Transverse colon (tissue), 4 donors: Measurements from ENCODE around the gene TTYH3. TPM values are rescaled to one million over a fixed set of nuclear protein-coding genes. Genes with fewer than 3 reads are reported as not detected.

Experiments
- DNase-seq: peaks from one replicate; pipeline ENCODE4 v3.0.0-alpha.2; 2019
- H3K27ac ChIP-seq, 4 donors: fragments of 200-600 bp; sonication (generic); 2 replicates each; pipeline ENCODE4 v1.5.1; 2016 to 2018; ENCODE audit warnings: inconsistent platforms in 4 of 4
- H3K27me3 ChIP-seq: fragments of 200-600 bp; sonication (generic); 2 replicates; pipeline ENCODE4 v1.5.1; 2017; ENCODE audit warnings: inconsistent platforms
- H3K36me3 ChIP-seq, 4 donors: fragments of 200-600 bp; sonication (generic); 2 replicates each; pipeline ENCODE4 v1.5.1; 2017 to 2019; ENCODE audit warnings: inconsistent platforms in 4 of 4
- H3K4me1 ChIP-seq, 4 donors: fragments of 200-600 bp; sonication (generic); 2 replicates each; pipeline ENCODE4 v1.5.1; 2017 to 2020; ENCODE audit warnings: inconsistent platforms in 4 of 4
- H3K4me3 ChIP-seq, 4 donors: fragments of 200-600 bp; sonication (generic); 1 replicate in 1 of 4; 2 replicates in 3 of 4; pipeline versions ENCODE4 v1.5.1 to v1.6.1; 2017 to 2019; ENCODE audit warnings: inconsistent platforms in 4 of 4
- H3K9me3 ChIP-seq, 2 donors: fragments of 200-600 bp; sonication (generic); 2 replicates each; pipeline ENCODE4 v1.5.1; 2017 to 2019; ENCODE audit warnings: inconsistent platforms in 2 of 2
- CTCF ChIP-seq, 5 experiments: fragments of 200-600 bp in 3 of 5; fragments of 450-650 bp in 2 of 5; sonication (generic) in 3 of 5; IDR thresholded peaks; 1 replicate in 2 of 5; 2 replicates in 3 of 5; pipeline ENCODE4 v1.5.1; 2016 to 2017; ENCODE audit warnings: antibody characterized with exemption in 5 of 5, inconsistent platforms in 3 of 5, mild to moderate bottlenecking in 2 of 5, moderate library complexity in 1 of 5
- EP300 ChIP-seq: sonication (generic); formaldehyde crosslinking; IDR thresholded peaks from one replicate; pipeline ENCODE4 v1.6.1; 2017; ENCODE audit warnings: antibody characterized with exemption, low read depth
- POLR2A ChIP-seq: fragments of 450-650 bp; IDR thresholded peaks from one replicate; pipeline ENCODE4 v1.6.1; 2016; ENCODE audit warnings: antibody characterized with exemption, mild to moderate bottlenecking, moderate library complexity
- POLR2AphosphoS5 ChIP-seq, 3 donors: sonication (generic); formaldehyde crosslinking; IDR thresholded peaks; one replicate each; pipeline ENCODE4 v1.6.1; 2016; ENCODE audit warnings: antibody characterized with exemption in 3 of 3
- WGBS, 2 donors: methylation state at CpG; one replicate each; pipeline ENCODE4 v1.1.5; 2018; ENCODE audit warnings: low coverage in 1 of 2; 5-methylcytosine and 5-hydroxymethylcytosine counted together
- in situ Hi-C, 4 donors: fragments of 200-750 bp; cut with MboI; loops; one replicate each; pipeline versions ENCODE4 v1.15.0 to v1.15.1; 2017; ENCODE audit warnings: low sequenced_read_pairs in 3 of 4, low pct_ligation_motif_present in 1 of 4, low pct_unique_long_range_greater_than_20kb in 1 of 4
- intact Hi-C: fragments of 100-400 bp; cut with DNase I; formaldehyde crosslinking; loops from one replicate; pipeline ENCODE4 v1.15.1; 2023; ENCODE audit warnings: low total_unique reads
- total RNA-seq, 4 donors: library from RNA; depleted of rRNA; stranded (reverse); fragments of >200 nt; gene quantifications; one replicate each; pipeline ENCODE4 v1.1.0, GENCODE V29; 2016

TTYH3 gene
- total RNA-seq, 4 donors from 2014 or later: 11.2 to 43.6 (median 23.0) TPM

DNA sequence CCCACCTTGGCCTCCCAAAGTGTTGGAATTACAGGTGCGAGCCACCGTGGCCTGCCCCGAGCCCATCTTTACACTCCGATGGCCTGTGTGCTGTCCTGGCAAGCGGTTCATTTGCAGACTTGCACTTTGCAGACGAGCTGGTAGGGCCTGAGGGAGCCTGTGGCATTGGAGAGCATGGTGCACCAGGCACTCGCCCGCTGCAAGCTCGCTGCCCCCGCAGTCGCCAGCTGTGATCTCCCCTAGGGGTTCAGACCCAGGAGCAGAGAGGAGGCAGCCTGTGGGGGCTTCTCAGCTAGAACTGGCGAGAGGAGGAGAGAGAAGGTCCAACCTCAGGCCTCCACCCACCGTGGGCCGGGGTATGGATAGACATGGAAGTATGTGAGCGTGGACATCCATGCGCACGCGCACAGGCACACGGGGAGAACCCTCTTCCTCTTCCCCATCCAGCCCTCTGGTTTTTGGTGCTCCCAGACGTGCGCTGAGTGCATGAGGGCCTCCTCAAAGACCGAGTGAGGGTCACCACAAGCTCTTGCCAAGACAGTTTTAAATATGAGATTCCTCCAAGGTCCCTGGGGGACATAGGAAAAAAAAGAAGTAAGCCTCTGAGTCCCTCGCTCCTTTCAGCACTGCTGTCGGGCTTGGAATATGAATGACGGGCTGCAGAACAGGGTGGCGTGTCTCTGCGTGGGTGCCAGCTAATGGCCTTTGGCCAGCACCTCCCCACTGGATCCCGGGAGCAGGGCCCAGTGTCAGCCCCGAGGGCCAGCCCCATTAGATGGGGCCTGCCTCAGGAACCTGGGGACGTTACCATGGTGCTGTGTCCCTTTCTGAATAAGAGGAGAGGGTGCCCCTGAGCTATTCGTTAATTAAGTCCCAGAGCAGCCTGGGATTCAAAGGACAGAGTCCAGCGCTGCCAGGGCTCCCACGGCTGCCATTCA lies 15.1 kb upstream of the TTYH3 start:
- H3K4me1 ChIP-seq: peaks cover 12 to 24% (median 20%) of the 10 kb centered on the region in 4 donors
- no peaks in the 10 kb centered on the region for H3K27me3 ChIP-seq
- in situ Hi-C loops: no loop called here
- DNase-seq: no peak
- no peak overlapping the region for H3K27ac ChIP-seq
- 78 to 100% methylated on average over 5 to 32 of the region's 33 CpGs for WGBS, 2 donors
- intact Hi-C loops: no loop called here
- no peaks in the 10 kb centered on the region for H3K36me3 ChIP-seq
- no peak for TF ChIP-seq CTCF (IDR thresholded peaks at IDR 0.05)
- TF ChIP-seq POLR2AphosphoS5 (IDR thresholded peaks at IDR 0.05): no peak
- TF ChIP-seq EP300: no peak
- TF ChIP-seq POLR2A: no peak
- H3K4me3 ChIP-seq: no peak overlapping the region
- no peaks in the 10 kb centered on the region for H3K9me3 ChIP-seq

DNA sequence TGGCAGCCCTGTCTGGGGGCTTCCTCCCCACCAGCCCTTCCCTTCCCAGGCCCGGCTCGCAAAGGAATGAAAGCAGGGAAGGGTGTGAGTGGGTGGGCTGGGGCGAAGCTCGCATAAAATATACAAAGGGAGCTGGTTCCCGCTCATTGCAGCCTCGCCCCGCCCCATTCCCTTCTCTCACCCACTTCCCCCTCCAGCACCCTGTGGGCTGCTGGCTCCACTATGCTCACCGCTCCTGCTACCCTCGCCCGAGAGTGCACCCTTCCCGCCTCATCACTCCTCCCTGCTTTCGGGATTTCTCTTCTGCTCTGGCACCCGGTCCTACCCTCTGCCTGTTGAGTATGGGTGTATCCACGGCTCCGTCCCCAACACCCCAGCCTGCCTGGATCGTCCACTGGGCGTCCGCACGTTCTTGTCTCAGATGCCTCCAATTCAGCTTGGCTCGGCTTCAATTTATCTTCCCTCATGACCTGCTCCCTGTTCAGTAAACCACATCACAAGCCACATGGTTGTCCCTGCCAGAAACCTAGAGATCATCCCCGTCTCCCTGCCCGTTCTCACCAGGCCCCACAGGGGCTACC lies 14.4 kb upstream of the TTYH3 start:
- Histone ChIP-seq H3K4me1 (peaks cover 13 to 31% (median 25%) of the 10 kb centered on the region in 4 donors), H3K27me3 (no peaks in the 10 kb centered on the region), H3K36me3 (no peaks in the 10 kb centered on the region), H3K9me3 (no peaks in the 10 kb centered on the region), H3K27ac (no peak overlapping the region), H3K4me3 (no peak overlapping the region)
- no peak for TF ChIP-seq POLR2AphosphoS5 (IDR thresholded peaks at IDR 0.05)
- TF ChIP-seq POLR2A: no peak
- TF ChIP-seq CTCF (IDR thresholded peaks at IDR 0.05): no peak
- no peak for TF ChIP-seq EP300
- WGBS, 2 donors: 46 to 56% methylated on average over 7 to 22 of the region's 22 CpGs
- no peak for DNase-seq
- in situ Hi-C loops (no loop called here), intact Hi-C loops (no loop called here)

- no peak for DNase-seq
- in situ Hi-C loops: no loop called here
- no peak overlapping the region for H3K27ac ChIP-seq
- no peak overlapping the region for H3K4me3 ChIP-seq
- intact Hi-C loops: no loop called here
- no peaks in the 10 kb centered on the region for H3K27me3 ChIP-seq
- TF ChIP-seq CTCF (IDR thresholded peaks at IDR 0.05) (no peak), POLR2A (no peak), EP300 (no peak), POLR2AphosphoS5 (IDR thresholded peaks at IDR 0.05) (no peak)
- H3K4me1 ChIP-seq: peaks cover 27 to 42% (median 37%) of the 10 kb centered on the region in 4 donors
- H3K9me3 ChIP-seq: no peaks in the 10 kb centered on the region
- 52 to 66% methylated on average over 3 to 9 of the region's 9 CpGs for WGBS, 2 donors
- H3K36me3 ChIP-seq: no peaks in the 10 kb centered on the region
Observed at GRCh38 chr7:2619116-2619515, 12.7 kb upstream of the TTYH3 start.

- Histone ChIP-seq H3K9me3 (no peaks in the 10 kb centered on the region), H3K4me1 (peaks cover 27 to 43% (median 39%) of the 10 kb centered on the region in 4 donors), H3K27me3 (no peaks in the 10 kb centered on the region), H3K36me3 (no peaks in the 10 kb centered on the region), H3K4me3 (no peak overlapping the region), H3K27ac (peak overlapping the region in 1 of 4 donors; percentile 3)
- peak; percentile 53 for DNase-seq
- TF ChIP-seq POLR2AphosphoS5 (IDR thresholded peaks at IDR 0.05) (no peak), EP300 (no peak), CTCF (IDR thresholded peaks at IDR 0.05) (no peak), POLR2A (no peak)
- in situ Hi-C loops (no loop called here), intact Hi-C loops (loop anchor here (5.0 kb wide), 1 partner anchor 64 kb away; the partner anchor contains the start of genes BRAT1 and IQCE)
- 0 to 38% methylated on average over 1 to 23 of the region's 23 CpGs for WGBS, 2 donors
Observed at GRCh38 chr7:2621061-2621828, 10.5 kb upstream of the TTYH3 start.
